GM18861 (cell line): ENCODE results near the gene LCORL.

Experiments used
- ATAC-seq: cut with Tn5 transposase; IDR thresholded peaks from one replicate; pipeline ENCODE4 v1.9.1; 2021; ENCODE audit not compliant: unreplicated experiment

Gene LCORL

GRCh38 chr4:17939054-17939453 is 82.5 kb downstream of the LCORL start:
- ATAC-seq, result no peak

DNA sequence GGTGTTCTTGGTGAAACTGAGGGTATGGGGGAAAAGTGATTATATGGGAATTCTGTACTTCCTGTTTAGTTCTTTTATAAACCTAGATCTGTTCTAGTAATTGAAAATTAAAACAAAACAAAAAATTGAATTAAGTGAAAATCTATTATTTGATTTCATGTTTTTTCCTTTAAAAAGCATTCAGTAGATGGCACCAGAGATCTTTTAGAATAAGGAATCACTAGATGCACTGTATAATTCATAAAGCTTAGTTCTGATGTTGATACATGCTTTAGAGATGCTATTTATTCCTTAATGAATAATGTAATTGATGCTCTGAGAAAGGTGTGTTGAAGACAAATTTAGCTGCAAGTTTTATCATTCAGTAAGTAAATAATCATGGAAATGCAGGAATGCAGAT is 87.3 kb downstream of the LCORL start:
- ATAC-seq, result no peak

DNA sequence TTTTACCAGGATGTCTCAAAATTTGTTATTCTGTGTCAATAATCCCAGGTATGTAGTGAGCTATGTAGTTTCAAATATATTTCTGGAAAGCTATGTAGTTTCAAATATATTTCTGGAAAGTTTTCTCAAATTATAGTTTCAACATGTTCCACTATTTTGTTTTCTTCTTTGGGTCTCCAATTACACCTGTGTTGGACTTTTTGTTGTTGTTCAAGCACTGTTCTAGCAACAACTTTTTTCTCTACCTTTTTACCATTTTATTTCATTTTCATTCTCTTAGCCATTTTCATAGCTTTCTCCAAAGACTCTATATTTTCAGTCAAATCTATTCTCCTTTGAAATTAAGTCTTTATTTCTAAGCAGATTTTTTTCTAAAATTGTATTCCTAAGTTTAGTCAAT is 88.4 kb downstream of the LCORL start:
- no peak for ATAC-seq

DNA sequence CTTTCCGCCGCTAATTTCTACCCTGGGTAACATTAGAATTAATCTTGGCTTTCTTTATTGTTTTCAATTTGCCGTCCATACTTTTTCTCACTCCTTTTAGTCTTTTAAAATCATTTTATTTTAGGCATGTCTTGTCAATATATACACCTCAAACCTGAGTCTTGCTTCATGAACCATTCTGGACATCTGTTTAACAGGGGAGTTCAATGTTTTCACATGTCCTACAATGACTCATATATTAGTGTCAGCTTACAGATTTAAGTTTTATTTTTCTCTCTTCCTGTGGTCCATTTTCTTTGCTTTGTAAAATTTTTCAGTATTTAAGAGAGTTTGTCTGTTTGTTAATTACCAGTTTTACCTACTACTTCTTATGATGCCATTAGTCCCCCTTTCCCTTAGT is 89.5 kb downstream of the LCORL start:
- ATAC-seq, result no peak

DNA sequence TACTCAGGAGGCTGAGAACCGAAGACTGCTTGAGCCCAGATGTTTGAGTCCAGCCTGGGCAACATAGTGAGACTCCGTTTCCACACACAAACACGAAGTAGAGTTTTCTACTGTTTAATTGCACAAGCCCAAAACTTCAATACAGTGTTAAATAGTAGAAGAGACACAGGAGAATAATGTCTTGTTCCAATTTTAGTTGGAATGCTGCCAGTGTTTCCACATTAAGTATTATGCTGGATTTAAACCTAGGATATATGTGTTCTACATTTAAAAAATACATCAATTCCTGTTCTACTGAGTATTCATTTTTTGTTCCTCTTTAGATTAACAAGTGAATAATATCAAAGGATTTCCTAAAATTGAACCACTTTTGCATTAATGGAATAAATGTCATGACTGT is 91.3 kb downstream of the LCORL start:
- no peak for ATAC-seq

GRCh38 chr4:17924189-17924588 is 97.4 kb downstream of the LCORL start:
- no peak for ATAC-seq

DNA sequence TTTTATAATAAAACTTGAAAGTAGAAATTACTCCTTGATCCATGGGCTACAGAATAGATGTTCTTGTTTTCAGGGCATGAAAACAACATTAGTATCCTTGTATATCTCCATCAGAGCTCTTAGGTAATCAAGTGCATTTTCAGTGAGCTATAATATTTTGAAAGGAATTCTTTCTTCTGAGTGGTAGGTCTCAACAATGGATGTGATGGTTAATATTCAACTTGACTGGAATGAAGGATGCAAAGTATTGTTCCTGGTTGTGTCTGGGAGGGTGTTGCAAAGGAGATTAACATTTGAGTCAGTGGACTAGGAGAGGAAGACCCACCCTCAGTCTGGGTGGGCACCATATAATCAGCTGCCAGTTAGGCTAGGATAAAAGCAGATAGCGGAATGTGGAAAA is 100.1 kb downstream of the LCORL start:
- no peak for ATAC-seq

DNA sequence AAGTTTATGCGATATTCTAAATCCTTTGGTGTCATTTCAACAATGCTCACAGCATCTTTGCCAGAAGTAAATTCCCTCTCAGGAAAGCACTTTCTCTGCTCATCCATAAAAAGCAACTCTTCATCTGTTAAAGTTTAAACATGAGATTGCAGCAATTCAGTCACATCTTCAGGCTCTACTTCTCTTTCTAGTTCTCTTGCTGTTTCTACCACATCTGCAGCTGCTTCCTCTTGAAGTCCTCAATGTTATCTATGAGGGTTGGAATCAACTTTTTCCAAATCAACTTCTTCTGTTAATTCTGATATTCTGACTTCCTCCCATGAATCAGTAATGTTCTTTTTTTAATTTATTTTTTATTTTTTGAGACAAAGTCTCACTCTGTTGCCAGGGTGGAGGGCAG is 100.9 kb downstream of the LCORL start:
- no peak for ATAC-seq

GRCh38 chr4:17915439-17915838 is 106.1 kb downstream of the LCORL start:
- ATAC-seq, result no peak

DNA sequence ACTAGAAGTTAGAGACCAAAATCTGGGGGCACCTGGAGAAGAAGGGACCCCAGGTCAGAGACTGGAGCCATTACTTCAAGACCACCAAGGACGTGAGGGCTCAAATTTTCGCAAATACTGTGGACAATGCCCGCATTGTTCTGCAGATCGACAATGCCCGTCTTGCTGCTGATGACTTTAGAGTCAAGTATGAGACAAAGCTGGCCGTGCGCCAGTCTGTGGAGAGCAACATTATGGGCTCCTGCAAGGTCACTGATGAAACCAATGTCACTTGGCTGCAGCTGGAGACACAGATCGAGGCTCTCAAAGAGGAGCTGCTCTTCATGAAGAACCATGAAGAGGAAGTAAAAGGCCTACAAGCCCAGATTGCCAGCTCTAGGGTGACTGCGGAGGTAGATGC is 109.5 kb downstream of the LCORL start:
- no peak for ATAC-seq

DNA sequence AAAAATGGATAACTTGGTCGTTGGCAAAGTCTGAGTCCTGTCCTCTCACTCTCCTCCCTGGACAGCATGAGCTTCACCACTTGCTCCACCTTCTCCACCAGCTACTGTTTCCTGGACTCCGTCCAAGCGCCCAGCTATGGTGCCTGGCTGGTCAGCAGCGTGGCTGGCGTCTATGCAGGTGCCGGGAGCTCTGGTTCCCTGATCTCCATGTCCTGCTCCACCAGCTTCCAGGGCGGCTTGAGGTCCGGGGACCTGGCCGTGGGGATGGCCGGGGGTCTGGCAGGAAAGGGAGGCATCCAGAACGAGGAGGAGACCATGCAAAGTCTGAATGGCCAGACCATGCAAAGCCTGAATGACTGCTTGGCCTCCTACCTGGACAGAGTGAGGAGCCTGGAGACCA is 109.9 kb downstream of the LCORL start:
- no peak for ATAC-seq

GRCh38 chr4:17898553-17899055 is 123.0 kb downstream of the LCORL start:
- ATAC-seq, result no peak

DNA sequence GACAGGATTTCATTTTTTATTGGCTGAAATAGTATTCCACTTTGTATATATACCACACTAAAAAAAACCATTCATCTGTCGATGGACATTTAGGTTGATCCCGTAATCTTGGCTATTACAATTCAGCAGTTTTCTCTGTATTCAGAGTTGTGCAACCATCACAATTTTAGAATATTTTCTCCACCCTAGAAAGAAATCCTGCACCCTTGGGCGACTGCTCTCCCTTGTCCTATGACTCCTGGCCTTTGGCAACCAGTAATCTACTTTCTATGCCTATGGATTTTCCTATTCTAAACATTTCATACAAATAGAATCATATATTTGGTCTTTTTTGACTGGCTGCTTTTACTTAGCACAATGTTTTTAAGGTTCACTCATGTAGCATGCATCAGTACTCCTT is 126.1 kb downstream of the LCORL start:
- ATAC-seq, result no peak

GRCh38 chr4:17894421-17894820 is 127.1 kb downstream of the LCORL start:
- no peak for ATAC-seq

GRCh38 chr4:17889692-17890091 is 131.9 kb downstream of the LCORL start:
- no peak for ATAC-seq

GRCh38 chr4:17884511-17884910 is 137.0 kb downstream of the LCORL start:
- ATAC-seq, result no peak

DNA sequence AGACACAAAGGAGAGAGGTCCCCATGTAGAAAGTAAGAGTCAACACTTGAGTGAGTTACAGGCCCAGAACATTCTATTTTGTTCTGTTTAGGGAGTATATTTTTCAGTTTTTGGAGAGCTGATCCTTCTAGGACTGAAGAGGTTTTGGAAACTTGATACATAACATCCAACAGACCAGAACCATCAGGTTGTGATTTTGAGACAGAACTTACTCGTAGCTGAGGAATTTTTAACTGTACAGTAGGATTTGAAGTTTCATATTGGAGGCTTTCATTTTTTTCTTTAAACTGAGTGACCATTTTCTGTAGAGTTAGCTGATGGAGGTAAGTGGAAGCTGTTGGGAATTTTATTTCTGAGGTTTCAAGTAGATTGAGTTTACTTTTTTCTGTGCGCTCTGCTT is 137.5 kb downstream of the LCORL start:
- ATAC-seq, result no peak

- ATAC-seq, result no peak
Observed at GRCh38 chr4:17877661-17878060, 143.9 kb downstream of the LCORL start.

GRCh38 chr4:17876943-17877342 is 144.6 kb downstream of the LCORL start:
- ATAC-seq, result no peak

GRCh38 chr4:17875402-17876070 is 146.0 kb downstream of the LCORL start:
- ATAC-seq, result peak; percentile 90

- no peak for ATAC-seq
Observed at GRCh38 chr4:17869327-17869726, 152.2 kb downstream of the LCORL start.

DNA sequence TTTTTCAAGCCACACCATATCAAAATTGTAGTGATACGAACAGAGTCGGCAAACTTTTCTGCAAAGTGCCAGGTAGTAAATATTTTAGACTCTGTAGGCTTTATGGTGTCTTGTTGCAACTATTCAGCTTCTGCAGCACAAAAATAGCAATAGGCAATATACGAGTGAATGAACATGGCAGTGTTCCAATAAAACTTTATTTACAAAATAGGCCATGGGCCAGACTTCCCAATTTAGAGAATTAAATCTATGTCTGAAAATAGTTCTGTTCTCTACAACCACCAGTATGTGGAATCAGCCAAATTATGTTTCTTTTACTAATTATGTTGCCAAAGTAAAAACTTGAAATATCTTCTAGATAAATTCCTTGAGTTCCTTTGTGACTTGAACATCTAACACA is 154.3 kb downstream of the LCORL start:
- no peak for ATAC-seq

- ATAC-seq, result no peak
Observed at GRCh38 chr4:17866810-17867209, 154.7 kb downstream of the LCORL start.
